ENCODE data around the gene SNCA. TPM values are rescaled to one million over a fixed set of nuclear protein-coding genes. Genes with fewer than 3 reads are reported as not detected.
A peak's percentile ranks its signal among the peaks of the same experiment; 100 is the strongest.

The SNCA gene
- total RNA-seq, 1 experiment from 2014 or later, result 3.1 TPM

GRCh38 chr4:89725268-89725667 is 111.7 kb downstream of the SNCA start:
- BruUV-seq (replicated peaks), result no TSS peak
- no peaks in the 10 kb centered on the region for H3K36me3 ChIP-seq (ENCODE audit: insufficient read depth, low read length, poor library complexity, severe bottlenecking)
- DNase-seq (ENCODE audit: low spot score), result no peak
- intact Hi-C loops (cut with micrococcal nuclease; ENCODE audit: unreplicated experiment), result no loop called here
- no peak overlapping the region for H3K27ac ChIP-seq (ENCODE audit: low read depth, low read length, poor library complexity, severe bottlenecking)
- CTCF ChIA-PET, result no interaction called here
- no peaks in the 10 kb centered on the region for H3K27me3 ChIP-seq (replicated peaks; ENCODE audit: insufficient read depth, low read depth, low read length, poor library complexity)
- no peaks in the 10 kb centered on the region for H3K4me1 ChIP-seq (ENCODE audit: insufficient read depth, low read length, poor library complexity, severe bottlenecking)
- TF ChIP-seq EZH2 (IDR thresholded peaks at IDR 0.05; ENCODE audit: borderline replicate concordance, low read depth, low read length, poor library complexity, severe bottlenecking) (no peak), CTCF (conservative IDR thresholded peaks at IDR 0.05; ENCODE audit: low read depth, low read length) (no peak)
- no peak overlapping the region for H3K4me3 ChIP-seq (ENCODE audit: low read depth, low read length, poor library complexity, severe bottlenecking)
- no peaks in the 10 kb centered on the region for H3K9me3 ChIP-seq (ENCODE audit: low read depth, low read length, poor library complexity, severe bottlenecking)
- POLR2A ChIA-PET (ENCODE audit: low non-redundant PET), result no interaction called here

GRCh38 chr4:89724716-89725115 is 112.2 kb downstream of the SNCA start:
- peak; percentile 1 for DNase-seq (ENCODE audit: low spot score)
- BruUV-seq (replicated peaks), result no TSS peak
- Histone ChIP-seq H3K4me3 (ENCODE audit: low read depth, low read length, poor library complexity, severe bottlenecking) (no peak overlapping the region), H3K27me3 (replicated peaks; ENCODE audit: insufficient read depth, low read depth, low read length, poor library complexity) (no peaks in the 10 kb centered on the region), H3K27ac (ENCODE audit: low read depth, low read length, poor library complexity, severe bottlenecking) (no peak overlapping the region), H3K4me1 (ENCODE audit: insufficient read depth, low read length, poor library complexity, severe bottlenecking) (no peaks in the 10 kb centered on the region), H3K36me3 (ENCODE audit: insufficient read depth, low read length, poor library complexity, severe bottlenecking) (no peaks in the 10 kb centered on the region), H3K9me3 (ENCODE audit: low read depth, low read length, poor library complexity, severe bottlenecking) (no peaks in the 10 kb centered on the region)
- CTCF ChIA-PET, result no interaction called here
- intact Hi-C loops (cut with micrococcal nuclease; ENCODE audit: unreplicated experiment), result no loop called here
- no peak for TF ChIP-seq CTCF (conservative IDR thresholded peaks at IDR 0.05; ENCODE audit: low read depth, low read length)
- no peak for TF ChIP-seq EZH2 (IDR thresholded peaks at IDR 0.05; ENCODE audit: borderline replicate concordance, low read depth, low read length, poor library complexity, severe bottlenecking)
- POLR2A ChIA-PET (ENCODE audit: low non-redundant PET), result no interaction called here

GRCh38 chr4:89723096-89723495 is 113.9 kb downstream of the SNCA start:
- H3K4me3 ChIP-seq (ENCODE audit: low read depth, low read length, poor library complexity, severe bottlenecking), result no peak overlapping the region
- H3K4me1 ChIP-seq (ENCODE audit: insufficient read depth, low read length, poor library complexity, severe bottlenecking), result no peaks in the 10 kb centered on the region
- intact Hi-C loops (cut with micrococcal nuclease; ENCODE audit: unreplicated experiment), result no loop called here
- no TSS peak for BruUV-seq (replicated peaks)
- no peak for DNase-seq (ENCODE audit: low spot score)
- CTCF ChIA-PET, result no interaction called here
- POLR2A ChIA-PET (ENCODE audit: low non-redundant PET), result no interaction called here
- H3K27me3 ChIP-seq (replicated peaks; ENCODE audit: insufficient read depth, low read depth, low read length, poor library complexity), result no peaks in the 10 kb centered on the region
- TF ChIP-seq CTCF (conservative IDR thresholded peaks at IDR 0.05; ENCODE audit: low read depth, low read length), result no peak
- no peak for TF ChIP-seq EZH2 (IDR thresholded peaks at IDR 0.05; ENCODE audit: borderline replicate concordance, low read depth, low read length, poor library complexity, severe bottlenecking)
- H3K27ac ChIP-seq (ENCODE audit: low read depth, low read length, poor library complexity, severe bottlenecking), result no peak overlapping the region
- H3K36me3 ChIP-seq (ENCODE audit: insufficient read depth, low read length, poor library complexity, severe bottlenecking), result no peaks in the 10 kb centered on the region
- no peaks in the 10 kb centered on the region for H3K9me3 ChIP-seq (ENCODE audit: low read depth, low read length, poor library complexity, severe bottlenecking)

Measured in A673 (cell line).